Vagina (tissue), 2 donors: ENCODE data around the gene EDAR. TPM values are rescaled to one million over a fixed set of nuclear protein-coding genes. Genes with fewer than 3 reads are reported as not detected.

ENCODE experiments used
- DNase-seq, 2 donors: peaks; one replicate each; pipeline ENCODE4 v3.0.0-alpha.2; 2017; ENCODE audit errors: extremely low spot score in 2 of 2
- H3K27ac ChIP-seq: fragments of 200-600 bp; sonication (generic); one replicate; pipeline ENCODE4 v1.5.1; 2019
- H3K27me3 ChIP-seq: fragments of 200-600 bp; sonication (generic); one replicate; pipeline ENCODE4 v1.5.1; 2019
- H3K36me3 ChIP-seq, 2 donors: fragments of 200-600 bp; sonication (generic); one replicate each; pipeline ENCODE4 v1.5.1; 2017 to 2019
- H3K4me1 ChIP-seq: fragments of 200-600 bp; sonication (generic); one replicate; pipeline ENCODE4 v1.5.1; 2019
- H3K4me3 ChIP-seq, 2 donors: fragments of 200-600 bp; sonication (generic); 1 replicate in 1 of 2; 2 replicates in 1 of 2; pipeline ENCODE4 v1.5.1; 2016 to 2019
- H3K9me3 ChIP-seq: fragments of 200-600 bp; sonication (generic); one replicate; pipeline ENCODE4 v1.5.1; 2019
- POLR2A ChIP-seq, 2 donors: fragments of 450-650 bp; IDR thresholded peaks; one replicate each; pipeline ENCODE4 v1.6.1; 2017; ENCODE audit warnings: antibody characterized with exemption in 2 of 2, mild to moderate bottlenecking in 2 of 2, moderate library complexity in 2 of 2
- POLR2AphosphoS5 ChIP-seq, 2 donors: sonication (generic); formaldehyde crosslinking; IDR thresholded peaks; one replicate each; pipeline ENCODE4 v1.9.0; 2017; ENCODE audit warnings: antibody characterized with exemption in 2 of 2, mild to moderate bottlenecking in 2 of 2, low read depth in 1 of 2; ENCODE audit not compliant: insufficient read depth in 1 of 2
- intact Hi-C: fragments of 100-400 bp; cut with DNase I; formaldehyde crosslinking; loops from one replicate; pipeline ENCODE4 v1.15.1; 2023
- total RNA-seq: library from RNA; depleted of rRNA; stranded (reverse); fragments of >200 nt; gene quantifications from one replicate; pipeline ENCODE4 v1.2.3, GENCODE V29; 2016
- TF ChIP-seq, protein P1 (sequence below), 3 experiments: fragments of 450-650 bp in 2 of 3; fragments of 200-600 bp in 1 of 3; sonication (generic) in 1 of 3; IDR thresholded peaks; one replicate each; pipeline ENCODE4 v1.5.1; 2017 to 2019; ENCODE audit warnings: antibody characterized with exemption in 3 of 3, mild to moderate bottlenecking in 2 of 3, moderate library complexity in 2 of 3

EDAR gene
- total RNA-seq, 1 donor from 2014 or later = 0.74 TPM

DNA sequence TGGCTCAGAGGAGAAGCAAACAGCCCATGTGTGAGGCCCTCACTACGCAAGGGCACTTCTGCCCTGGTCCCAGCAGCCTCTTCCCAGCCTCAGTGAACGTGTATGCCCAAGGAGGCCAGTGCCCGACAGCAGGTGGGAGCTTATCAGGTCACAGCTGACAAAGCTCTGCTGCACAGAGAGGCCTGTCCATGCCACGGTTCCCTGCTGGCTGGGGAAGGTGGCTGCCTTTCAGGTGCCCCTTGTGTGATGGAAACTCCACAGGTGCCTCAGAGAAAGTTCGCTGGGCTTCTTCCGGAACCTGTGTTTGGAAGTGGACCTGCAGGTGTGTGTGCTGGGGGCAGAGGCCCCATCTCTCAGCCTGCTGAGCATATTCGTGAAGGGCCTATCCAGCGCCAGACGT, 47.3 kb downstream of the EDAR start:
- peaks cover 17% of the 10 kb centered on the region for H3K4me1 ChIP-seq
- intact Hi-C loops = no loop called here
- no peak for DNase-seq
- H3K36me3 ChIP-seq = no peaks in the 10 kb centered on the region
- no peak overlapping the region for H3K4me3 ChIP-seq
- no peaks in the 10 kb centered on the region for H3K9me3 ChIP-seq
- TF ChIP-seq, protein P1, sequence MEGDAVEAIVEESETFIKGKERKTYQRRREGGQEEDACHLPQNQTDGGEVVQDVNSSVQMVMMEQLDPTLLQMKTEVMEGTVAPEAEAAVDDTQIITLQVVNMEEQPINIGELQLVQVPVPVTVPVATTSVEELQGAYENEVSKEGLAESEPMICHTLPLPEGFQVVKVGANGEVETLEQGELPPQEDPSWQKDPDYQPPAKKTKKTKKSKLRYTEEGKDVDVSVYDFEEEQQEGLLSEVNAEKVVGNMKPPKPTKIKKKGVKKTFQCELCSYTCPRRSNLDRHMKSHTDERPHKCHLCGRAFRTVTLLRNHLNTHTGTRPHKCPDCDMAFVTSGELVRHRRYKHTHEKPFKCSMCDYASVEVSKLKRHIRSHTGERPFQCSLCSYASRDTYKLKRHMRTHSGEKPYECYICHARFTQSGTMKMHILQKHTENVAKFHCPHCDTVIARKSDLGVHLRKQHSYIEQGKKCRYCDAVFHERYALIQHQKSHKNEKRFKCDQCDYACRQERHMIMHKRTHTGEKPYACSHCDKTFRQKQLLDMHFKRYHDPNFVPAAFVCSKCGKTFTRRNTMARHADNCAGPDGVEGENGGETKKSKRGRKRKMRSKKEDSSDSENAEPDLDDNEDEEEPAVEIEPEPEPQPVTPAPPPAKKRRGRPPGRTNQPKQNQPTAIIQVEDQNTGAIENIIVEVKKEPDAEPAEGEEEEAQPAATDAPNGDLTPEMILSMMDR (IDR thresholded peaks at IDR 0.05) = no peak
- TF ChIP-seq POLR2A (IDR thresholded peaks at IDR 0.05) (no peak), POLR2AphosphoS5 (IDR thresholded peaks at IDR 0.05; ENCODE audit: insufficient read depth in 1 of 2, low read depth in 1 of 2) (no peak)
- no peak overlapping the region for H3K27ac ChIP-seq
- no peaks in the 10 kb centered on the region for H3K27me3 ChIP-seq

DNA sequence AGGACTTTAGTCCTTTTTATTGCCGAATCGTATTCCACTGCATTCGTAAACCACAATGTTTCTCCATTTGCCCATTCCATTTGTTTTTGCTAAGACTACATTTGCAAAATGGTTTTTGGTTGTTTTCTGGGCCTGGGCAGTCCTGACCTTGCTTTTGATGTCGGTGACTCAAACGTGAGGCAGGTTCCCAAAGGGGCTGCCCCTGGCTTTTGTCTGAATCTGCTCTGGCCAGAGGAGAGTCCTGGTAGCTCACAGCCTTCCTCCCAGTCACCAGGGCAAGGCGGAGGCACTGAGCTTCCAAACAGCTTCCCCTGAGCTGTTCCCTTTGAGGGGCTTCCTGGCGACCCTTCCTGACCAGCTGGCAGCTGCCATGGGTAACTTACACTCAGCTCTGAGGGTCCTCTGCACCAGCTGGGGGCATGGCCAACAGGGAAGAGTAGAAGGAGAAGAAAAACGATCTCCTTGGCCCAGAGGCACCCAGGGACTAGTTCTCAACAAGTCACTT, 47.8 kb downstream of the EDAR start:
- Histone ChIP-seq H3K4me1 (peaks cover 17% of the 10 kb centered on the region), H3K4me3 (no peak overlapping the region), H3K36me3 (no peaks in the 10 kb centered on the region), H3K27ac (no peak overlapping the region), H3K9me3 (no peaks in the 10 kb centered on the region), H3K27me3 (no peaks in the 10 kb centered on the region)
- intact Hi-C loops = no loop called here
- TF ChIP-seq POLR2A (IDR thresholded peaks at IDR 0.05) = no peak
- no peak for TF ChIP-seq POLR2AphosphoS5 (IDR thresholded peaks at IDR 0.05; ENCODE audit: insufficient read depth in 1 of 2, low read depth in 1 of 2)
- TF ChIP-seq, protein P1 (IDR thresholded peaks at IDR 0.05) = no peak
- DNase-seq = no peak

DNA sequence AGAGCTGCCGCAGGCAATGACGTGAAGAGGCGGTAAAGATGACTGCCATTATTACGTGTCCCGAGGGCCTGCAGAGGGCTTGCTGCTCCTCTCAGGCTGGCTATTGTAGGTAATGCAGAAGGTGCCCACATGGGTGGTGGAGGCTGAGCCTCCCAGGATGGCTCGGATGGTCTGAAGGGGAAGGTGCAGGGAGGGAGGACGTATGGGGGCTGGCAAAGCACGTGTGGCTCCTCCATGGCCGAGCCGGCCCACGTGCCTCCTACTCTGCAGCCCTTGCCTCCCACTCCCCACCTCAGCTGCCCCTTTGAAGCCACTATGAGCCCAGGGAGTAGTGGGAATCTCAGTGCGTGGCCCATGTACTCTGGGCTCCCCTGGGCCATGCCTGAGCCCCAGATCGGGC, 48.9 kb downstream of the EDAR start:
- DNase-seq = no peak
- Histone ChIP-seq H3K27ac (no peak overlapping the region), H3K9me3 (no peaks in the 10 kb centered on the region), H3K36me3 (no peaks in the 10 kb centered on the region), H3K4me3 (no peak overlapping the region), H3K27me3 (no peaks in the 10 kb centered on the region), H3K4me1 (peaks cover 17% of the 10 kb centered on the region)
- intact Hi-C loops = no loop called here
- TF ChIP-seq POLR2AphosphoS5 (IDR thresholded peaks at IDR 0.05; ENCODE audit: insufficient read depth in 1 of 2, low read depth in 1 of 2) (no peak), POLR2A (IDR thresholded peaks at IDR 0.05) (no peak)
- TF ChIP-seq, protein P1 (IDR thresholded peaks at IDR 0.05) = no peak

DNA sequence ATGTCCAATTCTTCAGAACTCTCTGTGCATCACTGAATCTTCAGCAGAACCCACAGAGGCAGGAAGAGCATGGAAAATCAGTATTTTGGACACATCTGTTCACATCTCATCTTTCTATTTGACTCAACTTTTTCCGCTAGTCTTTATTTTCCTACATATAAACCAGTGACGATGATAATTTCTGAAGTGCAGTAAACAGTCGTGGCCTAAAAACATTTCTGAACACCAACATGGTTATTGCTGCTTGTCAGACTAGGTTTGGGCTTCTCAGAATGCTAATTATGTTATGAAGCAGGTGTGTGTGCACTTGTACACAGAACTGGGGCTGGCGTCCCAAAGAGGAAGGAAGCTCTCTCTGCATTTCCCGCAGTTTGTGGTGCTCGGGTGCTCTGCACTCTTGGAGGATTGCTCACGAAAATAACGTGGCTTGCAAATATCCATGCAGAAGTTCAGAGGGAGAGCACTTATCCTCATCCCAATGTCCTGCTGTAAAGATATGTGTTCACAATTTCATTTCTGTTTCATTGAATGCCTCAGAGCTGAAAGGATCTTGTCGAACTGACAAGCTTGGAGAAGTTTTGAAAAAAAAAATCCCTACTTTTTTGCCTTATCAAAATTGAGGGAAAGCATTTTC, 50.8 kb downstream of the EDAR start:
- no peak for DNase-seq
- Histone ChIP-seq H3K9me3 (no peaks in the 10 kb centered on the region), H3K4me1 (peaks cover 6% of the 10 kb centered on the region), H3K27ac (no peak overlapping the region), H3K4me3 (no peak overlapping the region), H3K36me3 (no peaks in the 10 kb centered on the region), H3K27me3 (no peaks in the 10 kb centered on the region)
- intact Hi-C loops = no loop called here
- TF ChIP-seq, protein P1 (IDR thresholded peaks at IDR 0.05) = no peak
- TF ChIP-seq POLR2A (IDR thresholded peaks at IDR 0.05) (no peak), POLR2AphosphoS5 (IDR thresholded peaks at IDR 0.05; ENCODE audit: insufficient read depth in 1 of 2, low read depth in 1 of 2) (no peak)

DNA sequence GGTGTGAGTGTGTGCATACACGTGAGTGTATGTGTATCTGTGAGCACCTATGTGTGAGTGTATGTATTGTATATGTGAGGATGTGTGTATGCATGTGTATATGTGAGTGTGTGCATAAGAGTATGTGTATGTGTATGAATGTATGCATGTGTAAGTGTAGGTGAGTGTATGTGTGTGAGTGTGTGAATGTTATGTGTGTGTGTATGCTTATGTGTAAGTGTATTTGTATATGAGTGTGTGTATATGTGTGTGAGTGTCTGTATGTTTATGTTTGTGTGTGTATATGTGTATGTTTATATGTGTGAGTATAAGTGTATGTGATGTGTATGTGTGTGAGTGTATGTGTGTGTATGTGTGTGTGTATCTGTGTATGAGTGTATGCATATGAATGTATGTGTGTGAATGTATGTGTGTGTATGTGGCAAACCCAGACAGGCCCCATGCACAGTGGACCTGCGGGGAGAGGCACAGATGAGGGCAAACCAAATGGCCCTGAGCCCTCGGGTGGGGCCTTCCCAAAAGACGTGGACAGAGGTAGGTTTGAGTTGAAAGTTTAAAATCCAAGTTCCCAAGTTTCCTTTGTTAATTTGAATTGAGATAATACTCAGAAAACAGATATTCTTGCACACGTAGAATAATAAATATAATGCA, 51.5 kb downstream of the EDAR start:
- Histone ChIP-seq H3K9me3 (no peaks in the 10 kb centered on the region), H3K27me3 (no peaks in the 10 kb centered on the region), H3K4me3 (no peak overlapping the region), H3K27ac (no peak overlapping the region), H3K36me3 (no peaks in the 10 kb centered on the region), H3K4me1 (peaks cover 12% of the 10 kb centered on the region)
- DNase-seq = no peak
- intact Hi-C loops = no loop called here
- TF ChIP-seq, protein P1 (IDR thresholded peaks at IDR 0.05) = no peak
- no peak for TF ChIP-seq POLR2AphosphoS5 (IDR thresholded peaks at IDR 0.05; ENCODE audit: insufficient read depth in 1 of 2, low read depth in 1 of 2)
- no peak for TF ChIP-seq POLR2A (IDR thresholded peaks at IDR 0.05)
